Ovary (tissue), 3 donors: Measurements from ENCODE around the gene GPC6.

ENCODE experiments used
- EP300 ChIP-seq: sonication (generic); formaldehyde crosslinking; IDR thresholded peaks from one replicate; pipeline ENCODE4 v1.6.1; 2017; ENCODE audit warnings: antibody characterized with exemption
- TF ChIP-seq, protein P1 (sequence below), 3 donors: fragments of 450-650 bp in 2 of 3; fragments of 200-600 bp in 1 of 3; IDR thresholded peaks; one replicate each; pipeline versions ENCODE4 v1.5.1 to v1.8.0; 2016 to 2022; ENCODE audit warnings: antibody characterized with exemption in 3 of 3, mild to moderate bottlenecking in 1 of 3
- donor health status: DM: no; HTN: no; CAD: no.

- TF ChIP-seq, protein P1, sequence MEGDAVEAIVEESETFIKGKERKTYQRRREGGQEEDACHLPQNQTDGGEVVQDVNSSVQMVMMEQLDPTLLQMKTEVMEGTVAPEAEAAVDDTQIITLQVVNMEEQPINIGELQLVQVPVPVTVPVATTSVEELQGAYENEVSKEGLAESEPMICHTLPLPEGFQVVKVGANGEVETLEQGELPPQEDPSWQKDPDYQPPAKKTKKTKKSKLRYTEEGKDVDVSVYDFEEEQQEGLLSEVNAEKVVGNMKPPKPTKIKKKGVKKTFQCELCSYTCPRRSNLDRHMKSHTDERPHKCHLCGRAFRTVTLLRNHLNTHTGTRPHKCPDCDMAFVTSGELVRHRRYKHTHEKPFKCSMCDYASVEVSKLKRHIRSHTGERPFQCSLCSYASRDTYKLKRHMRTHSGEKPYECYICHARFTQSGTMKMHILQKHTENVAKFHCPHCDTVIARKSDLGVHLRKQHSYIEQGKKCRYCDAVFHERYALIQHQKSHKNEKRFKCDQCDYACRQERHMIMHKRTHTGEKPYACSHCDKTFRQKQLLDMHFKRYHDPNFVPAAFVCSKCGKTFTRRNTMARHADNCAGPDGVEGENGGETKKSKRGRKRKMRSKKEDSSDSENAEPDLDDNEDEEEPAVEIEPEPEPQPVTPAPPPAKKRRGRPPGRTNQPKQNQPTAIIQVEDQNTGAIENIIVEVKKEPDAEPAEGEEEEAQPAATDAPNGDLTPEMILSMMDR (IDR thresholded peaks at IDR 0.05): no peak
- no peak for TF ChIP-seq EP300
These were observed 57.5 kb downstream of the GPC6 start for GRCh38 chr13:93284064-93284463.
